ACHN (cell line): Measurements from ENCODE around the gene MYD88.

Experiments
- DNase-seq: peaks from one replicate; pipeline ENCODE4 v3.0.0-alpha.2; 2015
- in situ Hi-C: cut with HindIII; loops from 2 replicates; pipeline ENCODE4 v1.10.0; 2017; ENCODE audit warnings: low sequenced_read_pairs, low pct_ligation_motif_present, low pct_unique_long_range_greater_than_20kb

The MYD88 gene

DNA sequence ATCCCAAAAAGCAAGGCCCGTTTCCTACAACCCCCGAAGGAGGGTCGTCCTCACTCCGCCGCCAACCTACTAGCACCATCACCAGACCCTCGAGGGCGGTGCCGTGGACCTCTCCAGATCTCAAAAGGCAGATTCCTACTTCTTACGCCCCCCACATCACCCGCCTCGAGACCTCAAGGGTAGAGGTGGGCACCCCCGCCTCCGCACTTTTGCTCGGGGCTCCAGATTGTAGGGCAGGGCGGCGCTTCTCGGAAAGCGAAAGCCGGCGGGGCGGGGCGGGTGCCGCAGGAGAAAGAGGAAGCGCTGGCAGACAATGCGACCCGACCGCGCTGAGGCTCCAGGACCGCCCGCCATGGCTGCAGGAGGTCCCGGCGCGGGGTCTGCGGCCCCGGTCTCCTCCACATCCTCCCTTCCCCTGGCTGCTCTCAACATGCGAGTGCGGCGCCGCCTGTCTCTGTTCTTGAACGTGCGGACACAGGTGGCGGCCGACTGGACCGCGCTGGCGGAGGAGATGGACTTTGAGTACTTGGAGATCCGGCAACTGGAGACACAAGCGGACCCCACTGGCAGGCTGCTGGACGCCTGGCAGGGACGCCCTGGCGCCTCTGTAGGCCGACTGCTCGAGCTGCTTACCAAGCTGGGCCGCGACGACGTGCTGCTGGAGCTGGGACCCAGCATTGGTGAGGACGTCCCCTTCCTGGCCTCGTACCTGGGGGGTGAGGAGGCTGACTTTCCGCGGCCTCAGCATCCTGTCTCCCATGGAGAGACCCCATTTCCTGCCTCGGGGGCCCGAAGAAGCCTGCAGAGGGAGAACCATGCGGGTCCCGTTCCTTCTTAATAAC, at the start of gene MYD88:
MYD88 (plus strand) TSS at position 313 of the 842 bp plus-strand sequence; CDS start at position 353, 40 bp downstream.
- peak; percentile 62 for DNase-seq
- in situ Hi-C loops, result no loop called here

DNA sequence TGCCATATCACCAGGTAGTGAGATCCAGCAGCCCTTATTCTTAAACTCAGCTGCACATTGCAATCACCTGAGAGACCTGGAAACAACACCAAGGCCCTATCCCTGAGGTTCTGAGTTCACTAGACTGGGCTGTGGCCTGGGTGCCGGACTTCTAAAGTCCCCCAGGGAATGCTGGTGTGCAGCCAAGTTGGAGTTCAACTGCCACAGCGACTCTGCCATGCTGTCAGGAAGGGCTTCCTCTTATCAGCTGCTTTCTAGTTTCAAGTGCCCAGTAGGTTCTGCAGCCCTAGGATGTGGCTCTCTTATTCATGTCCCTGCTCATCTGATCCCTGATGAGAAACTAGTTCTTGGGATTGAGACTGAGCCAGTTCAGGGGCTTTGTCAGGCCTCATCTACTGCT, 49.3 kb upstream of the MYD88 start:
- in situ Hi-C loops, result no loop called here
- DNase-seq, result no peak

DNA sequence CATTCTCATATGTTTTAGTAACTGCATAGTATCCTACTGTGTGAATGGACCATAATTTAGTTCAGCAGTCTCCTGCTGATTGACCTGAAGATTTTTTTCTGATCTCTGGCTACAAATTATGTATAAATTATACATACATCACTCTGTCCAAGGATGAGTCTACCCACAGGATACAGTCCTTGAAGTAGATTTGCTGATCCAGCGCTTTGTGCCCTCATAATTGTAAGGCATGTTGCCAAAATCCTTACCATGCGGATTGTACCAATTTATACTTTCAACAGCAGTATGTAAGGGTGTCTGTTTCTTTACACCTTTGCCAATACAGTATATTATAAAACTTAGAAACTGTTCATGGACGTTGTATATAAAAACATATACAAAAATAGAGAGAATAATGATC, 48.0 kb upstream of the MYD88 start:
- in situ Hi-C loops, result no loop called here

DNA sequence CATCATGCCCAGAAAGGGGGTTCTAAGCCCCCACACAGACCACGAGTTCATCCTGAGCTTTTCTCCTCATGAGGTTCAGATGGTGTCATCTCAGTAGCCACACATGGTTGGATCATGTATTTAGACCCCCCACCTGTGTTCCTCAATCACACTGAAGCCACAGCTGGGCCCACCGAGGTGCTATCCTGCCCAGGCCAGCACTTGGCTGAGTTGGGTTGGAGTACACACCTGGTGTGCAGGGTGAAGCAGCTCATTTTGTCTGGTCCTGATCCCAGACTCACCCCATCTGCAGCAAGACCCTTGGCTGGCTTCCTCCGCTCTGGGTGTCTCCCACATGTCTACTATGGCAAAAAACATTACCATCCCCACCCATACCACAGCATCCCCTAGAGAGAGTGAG, 43.5 kb upstream of the MYD88 start:
- no peak for DNase-seq
- in situ Hi-C loops, result no loop called here

More for the DNA sequence above, 48.0 kb upstream of the MYD88 start:
- DNase-seq, result no peak

DNA sequence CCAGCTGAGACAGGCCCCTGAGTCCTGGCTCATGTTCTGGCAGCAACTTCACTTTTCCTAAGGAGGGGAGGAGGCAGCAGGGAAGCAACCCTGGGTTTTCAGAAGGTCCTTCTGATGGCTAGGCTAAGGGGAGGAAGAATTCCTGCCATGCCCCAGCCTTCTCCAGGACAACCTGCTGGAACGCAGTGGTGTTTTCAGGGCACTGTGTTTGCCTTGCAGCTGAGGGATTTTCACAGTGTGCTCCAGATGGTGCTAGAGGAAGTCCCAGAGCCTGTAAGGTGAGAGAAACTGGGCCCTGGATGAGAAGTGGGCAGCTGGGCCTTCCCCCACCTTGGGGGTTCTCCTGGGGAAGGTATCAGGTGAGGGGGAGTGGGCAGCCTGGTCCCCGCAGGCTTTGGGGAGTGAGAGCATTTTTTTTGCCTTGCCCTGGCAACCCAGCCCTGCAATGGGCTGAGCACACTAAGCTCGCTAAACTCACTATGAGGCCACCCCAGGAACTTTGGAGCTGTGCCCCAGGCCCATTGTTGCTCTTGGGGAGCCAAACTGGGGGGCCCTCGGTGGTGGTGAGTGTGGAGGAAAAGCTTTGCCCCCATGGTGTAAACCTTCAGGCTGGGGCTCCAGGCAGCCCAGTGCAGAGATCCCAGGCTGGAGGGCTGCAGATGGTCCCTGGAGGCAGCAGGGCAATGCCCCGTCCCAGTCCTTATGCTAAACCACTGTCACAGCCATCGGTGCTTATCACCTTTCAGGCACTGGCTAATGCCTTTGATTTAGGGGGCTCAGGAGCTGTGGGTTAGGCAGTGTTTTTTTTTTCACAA, 42.6 kb upstream of the MYD88 start:
- in situ Hi-C loops, result no loop called here
- DNase-seq, result no peak

DNA sequence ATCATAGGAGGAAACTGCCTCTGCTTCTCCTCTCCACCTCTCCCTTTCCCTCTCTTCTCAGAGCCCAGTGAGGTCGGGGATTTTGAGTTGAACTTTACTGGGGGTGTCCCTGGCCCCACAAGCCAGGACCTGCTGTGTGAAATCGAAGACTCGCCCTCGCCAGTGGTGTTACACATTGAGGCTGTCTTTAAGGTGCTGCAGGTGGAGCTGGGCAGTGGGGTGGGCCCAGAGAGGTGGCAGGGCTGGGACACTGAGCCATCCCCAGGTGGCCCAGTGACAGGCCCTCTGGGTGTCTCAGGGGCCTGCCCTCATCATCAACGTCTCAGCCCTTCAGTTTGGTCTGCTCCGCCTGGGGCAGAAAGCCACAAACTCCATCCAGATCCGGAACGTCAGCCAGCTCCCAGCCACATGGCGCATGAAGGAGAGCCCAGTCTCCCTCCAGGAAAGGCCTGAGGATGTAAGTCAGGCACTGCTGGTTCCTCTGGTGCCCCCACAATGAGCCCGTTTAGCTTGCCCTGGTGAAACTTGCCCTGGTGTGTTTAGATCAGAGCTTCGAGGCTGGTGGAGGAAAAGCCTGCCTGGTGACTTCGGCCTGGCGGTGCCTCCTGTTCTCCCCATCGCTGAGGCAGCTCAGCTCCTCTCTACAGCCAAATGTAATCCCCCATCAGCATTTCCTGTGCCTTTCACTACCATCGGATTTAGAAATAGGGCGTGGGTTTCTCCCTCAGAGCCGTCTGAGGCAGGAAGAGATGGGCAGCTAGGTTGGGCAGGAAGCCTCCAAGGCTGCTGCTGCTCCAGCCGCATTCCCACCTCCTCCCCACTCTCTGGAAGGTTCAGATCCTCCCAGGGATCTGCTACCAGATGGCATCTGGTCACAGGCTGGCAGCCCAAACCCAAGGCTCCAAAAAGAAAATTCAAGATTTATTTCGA, 40.8 kb upstream of the MYD88 start:
- DNase-seq, result no peak
- in situ Hi-C loops, result no loop called here

DNA sequence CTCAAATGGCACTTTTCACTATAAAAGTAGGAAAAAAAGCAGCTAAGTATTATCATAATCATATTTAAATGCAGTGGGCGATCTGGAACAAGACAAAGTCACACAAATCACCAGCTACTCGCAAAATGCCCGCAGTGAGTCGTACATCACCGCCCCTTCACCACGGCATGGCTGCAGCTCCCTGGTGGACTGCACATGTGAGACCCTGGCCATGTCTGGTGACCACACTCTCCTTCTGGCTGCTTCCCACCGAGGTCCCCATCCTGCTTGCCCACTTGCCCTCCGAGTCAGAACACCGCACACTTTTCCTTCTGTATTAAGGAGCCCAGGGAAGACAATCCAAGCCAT, 40.1 kb upstream of the MYD88 start:
- in situ Hi-C loops, result no loop called here
- DNase-seq, result no peak

DNA sequence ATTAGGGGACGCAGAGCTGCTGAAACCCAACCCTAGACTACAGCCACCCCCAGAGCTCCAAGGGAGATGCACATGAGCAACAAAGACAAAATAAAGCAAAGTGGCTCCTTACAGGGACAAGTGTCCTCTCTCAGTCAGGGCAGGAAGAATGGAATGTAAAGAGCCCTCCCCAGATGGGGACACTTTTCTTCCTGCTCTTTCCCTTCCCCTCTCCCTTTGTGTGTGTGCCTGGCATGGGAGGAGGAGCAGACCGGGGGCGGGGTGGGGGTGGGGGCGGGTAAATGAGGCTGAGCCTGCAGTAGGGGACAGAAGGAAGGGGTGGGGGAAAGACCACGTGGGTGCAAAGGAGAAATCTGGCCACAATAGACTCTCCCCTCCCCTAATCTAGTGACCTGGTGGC, 38.9 kb upstream of the MYD88 start:
- DNase-seq, result no peak
- in situ Hi-C loops, result no loop called here

DNA sequence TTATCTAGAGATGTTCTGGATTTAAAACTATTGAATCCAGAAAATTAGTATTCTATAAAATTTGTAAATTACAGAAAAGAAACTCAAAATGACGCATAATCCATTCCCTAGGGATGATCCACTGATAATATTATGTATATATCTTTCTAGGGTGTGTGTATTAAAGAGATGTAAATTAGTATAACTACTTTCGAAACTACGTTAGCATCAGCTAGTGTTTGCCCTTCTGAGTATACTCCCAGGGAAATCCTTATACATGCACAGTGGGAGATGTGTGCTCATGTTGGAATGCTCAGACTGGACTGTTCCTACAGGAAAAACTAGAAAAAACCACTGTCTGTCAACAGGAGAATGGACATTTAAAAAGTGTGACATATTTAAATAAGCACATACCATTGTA, 38.0 kb upstream of the MYD88 start:
- in situ Hi-C loops, result no loop called here

DNA sequence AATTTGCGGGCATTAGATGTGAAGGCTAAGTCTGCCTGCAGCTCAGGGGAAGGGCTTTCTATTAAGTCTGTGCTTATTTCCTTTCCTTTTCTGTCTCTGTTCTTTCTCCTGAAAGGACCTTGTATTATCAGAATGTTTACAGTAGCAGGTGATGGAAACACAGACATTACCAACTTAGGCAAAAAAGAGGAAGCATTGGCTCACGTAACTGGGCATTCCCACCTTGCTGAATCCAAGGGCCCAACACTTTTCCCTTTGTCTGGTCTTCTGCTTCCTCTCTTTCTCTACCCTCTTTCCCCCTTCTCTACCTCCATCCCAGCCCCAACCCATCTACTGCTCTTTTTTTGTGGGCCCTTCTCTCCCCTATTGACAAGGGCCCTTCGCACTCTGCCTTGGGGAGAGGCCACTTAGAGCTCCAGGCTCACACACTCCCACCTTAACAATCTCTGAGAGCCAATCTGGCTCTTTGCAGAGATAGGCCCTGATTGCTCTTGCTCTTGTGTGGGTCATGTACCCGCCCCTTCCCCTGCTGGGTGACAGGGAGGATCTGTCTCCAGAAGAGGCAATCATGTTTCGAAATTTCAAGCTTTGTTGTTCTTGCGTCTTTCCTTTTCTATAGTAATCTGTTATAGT, 36.5 kb upstream of the MYD88 start:
- in situ Hi-C loops, result no loop called here

More for the DNA sequence above, 38.0 kb upstream of the MYD88 start:
- DNase-seq, result no peak

DNA sequence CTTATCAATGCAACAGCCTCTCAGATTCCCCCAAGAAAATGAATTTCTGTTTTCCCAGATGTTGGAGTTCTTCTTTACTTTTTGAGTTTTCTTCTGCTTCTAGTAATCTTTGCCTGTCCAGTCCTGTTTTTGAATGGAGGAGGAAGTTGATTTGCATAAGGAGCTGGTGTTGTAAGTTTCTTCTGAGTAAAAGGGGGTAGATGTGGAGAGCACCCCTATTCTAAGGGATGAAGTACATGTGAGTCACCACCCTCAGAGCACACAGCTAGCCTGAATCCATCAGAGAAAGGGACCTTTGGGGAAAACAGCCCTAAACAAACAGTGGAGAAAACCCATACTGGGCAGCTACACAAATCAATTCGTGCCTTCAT, 36.0 kb upstream of the MYD88 start:
- in situ Hi-C loops, result no loop called here
- no peak for DNase-seq

More for the DNA sequence above, 36.5 kb upstream of the MYD88 start:
- DNase-seq, result no peak

DNA sequence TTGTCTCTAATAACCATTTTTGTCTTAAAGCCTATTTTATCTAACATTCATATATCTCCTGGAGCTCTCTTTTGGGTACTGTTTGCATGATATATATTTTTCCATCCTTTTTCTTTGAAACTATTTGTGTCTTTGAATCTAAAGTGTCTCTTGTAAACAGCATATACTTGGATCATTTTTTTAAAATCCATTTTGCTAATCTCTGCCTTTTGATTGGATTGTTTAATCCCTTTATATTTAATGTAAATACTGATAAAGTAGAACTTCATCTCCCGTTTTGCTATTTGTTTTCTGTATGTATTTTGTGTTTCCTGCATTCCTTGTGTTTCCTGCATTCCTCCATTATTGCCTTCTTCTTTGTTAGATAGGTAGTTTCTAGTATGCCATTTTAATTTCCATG, 32.9 kb upstream of the MYD88 start:
- in situ Hi-C loops, result no loop called here
- no peak for DNase-seq

DNA sequence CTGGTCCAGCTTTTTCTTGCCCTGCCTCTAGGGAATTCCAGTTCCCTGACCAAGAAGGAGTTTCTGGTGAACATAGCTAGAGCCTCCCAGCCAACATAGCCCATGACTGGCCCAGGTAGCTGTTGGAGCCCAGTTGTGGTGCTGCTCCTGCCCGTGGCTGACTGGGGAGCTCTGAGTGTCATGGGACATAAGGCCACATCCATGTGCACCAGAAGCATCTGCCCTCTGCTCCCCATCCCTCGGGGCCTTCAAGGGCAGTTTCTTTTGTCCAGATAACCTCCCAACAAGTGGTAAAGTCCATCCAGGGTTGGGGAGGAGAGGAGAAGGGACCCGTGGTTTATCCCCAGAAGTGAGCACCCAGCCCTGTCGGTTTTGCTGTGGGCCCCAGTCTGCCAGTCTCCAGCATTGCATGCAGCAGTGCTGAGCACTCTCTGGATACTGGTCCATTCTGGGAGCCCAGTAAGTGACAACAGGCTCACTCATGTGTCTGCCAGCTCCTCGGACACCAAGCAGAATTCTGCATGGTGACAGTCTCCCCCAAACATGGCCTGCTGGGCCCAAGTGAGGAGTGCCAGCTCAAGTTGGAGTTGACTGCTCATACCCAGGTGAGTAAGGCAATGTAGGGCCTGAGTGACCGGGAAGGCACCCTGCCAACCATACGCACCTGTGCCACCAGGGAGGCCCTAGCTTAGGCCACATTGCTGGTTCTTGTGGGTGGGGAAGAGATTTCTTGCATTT, 30.4 kb upstream of the MYD88 start:
- in situ Hi-C loops, result no loop called here
- DNase-seq, result no peak

DNA sequence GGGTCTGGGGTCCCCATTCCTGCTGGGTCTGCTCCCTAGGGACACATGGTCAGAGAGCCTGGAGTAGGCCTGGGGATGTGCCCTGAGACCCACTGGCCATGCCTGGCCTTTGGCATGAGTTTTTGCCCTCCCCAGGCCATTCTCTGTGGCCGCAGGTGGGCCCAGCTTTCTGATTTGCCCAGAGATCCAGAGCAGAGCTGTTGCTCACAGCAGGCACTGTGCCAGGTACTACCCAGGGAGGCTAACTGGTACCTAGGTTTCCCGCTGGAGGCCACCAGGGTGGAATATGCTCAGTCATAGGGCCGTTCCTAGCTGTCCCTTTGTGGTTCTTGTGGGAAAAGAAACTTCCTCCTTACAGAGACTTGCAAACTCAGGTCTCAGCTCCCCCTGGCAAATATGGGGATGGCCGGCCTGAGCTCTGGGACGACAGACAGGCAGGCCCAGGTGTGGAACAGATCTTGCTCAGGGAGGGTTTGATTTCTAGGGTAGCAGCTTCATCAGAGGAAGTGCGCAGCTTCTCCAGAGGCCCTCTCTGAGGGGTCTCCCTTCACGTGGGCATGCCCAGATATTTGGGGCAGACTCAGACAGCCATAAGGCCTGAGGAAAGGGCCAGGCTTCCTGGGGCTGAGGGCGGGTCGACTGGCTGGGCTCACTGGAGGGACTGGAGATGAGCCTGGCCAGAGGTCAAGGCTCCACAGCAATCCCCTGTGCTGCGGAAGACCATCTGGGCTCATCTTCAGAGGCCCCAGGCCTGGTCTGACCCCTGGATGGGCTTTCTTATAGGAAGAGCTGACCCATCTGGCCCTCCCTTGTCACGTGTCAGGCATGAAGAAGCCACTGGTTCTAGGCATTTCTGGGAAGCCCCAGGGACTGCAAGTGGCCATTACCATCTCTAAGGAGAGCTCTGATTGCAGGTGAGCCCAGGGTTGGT, 29.5 kb upstream of the MYD88 start:
- DNase-seq, result no peak
- in situ Hi-C loops, result no loop called here

DNA sequence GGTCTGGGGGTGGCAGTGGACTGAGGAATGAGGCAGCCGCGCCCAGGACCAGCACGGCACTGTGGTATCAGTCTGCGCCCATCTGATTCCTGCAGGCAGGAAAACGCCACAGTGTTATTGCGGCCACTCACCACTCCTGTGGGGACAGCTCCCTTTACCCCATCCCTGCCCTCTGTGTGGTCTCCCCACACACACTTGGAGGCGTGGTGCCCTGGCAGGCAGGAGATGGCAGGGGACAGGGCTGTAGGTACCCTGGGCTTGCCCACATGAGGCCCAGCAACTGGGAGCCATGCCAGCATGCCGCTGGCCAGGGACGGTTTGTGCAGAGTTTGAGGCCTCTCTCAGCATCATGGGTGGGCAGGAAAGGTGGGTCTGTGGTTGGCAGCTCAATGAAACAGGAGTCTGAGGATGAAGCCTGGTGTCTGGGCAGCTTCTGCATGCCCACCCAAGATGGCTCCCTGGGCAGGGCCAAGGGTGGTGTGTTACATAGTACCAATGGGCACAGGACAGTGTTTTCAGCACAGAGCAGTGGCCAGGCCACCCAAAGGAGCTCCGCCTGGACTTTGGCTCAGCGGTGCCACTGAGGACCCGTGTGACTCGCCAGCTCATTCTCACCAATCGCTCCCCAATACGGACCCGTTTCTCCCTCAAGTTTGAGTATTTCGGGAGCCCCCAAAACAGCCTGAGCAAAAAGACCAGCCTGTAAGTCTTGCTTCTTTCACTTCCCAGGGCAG, 28.7 kb upstream of the MYD88 start:
- no peak for DNase-seq
- in situ Hi-C loops, result no loop called here

DNA sequence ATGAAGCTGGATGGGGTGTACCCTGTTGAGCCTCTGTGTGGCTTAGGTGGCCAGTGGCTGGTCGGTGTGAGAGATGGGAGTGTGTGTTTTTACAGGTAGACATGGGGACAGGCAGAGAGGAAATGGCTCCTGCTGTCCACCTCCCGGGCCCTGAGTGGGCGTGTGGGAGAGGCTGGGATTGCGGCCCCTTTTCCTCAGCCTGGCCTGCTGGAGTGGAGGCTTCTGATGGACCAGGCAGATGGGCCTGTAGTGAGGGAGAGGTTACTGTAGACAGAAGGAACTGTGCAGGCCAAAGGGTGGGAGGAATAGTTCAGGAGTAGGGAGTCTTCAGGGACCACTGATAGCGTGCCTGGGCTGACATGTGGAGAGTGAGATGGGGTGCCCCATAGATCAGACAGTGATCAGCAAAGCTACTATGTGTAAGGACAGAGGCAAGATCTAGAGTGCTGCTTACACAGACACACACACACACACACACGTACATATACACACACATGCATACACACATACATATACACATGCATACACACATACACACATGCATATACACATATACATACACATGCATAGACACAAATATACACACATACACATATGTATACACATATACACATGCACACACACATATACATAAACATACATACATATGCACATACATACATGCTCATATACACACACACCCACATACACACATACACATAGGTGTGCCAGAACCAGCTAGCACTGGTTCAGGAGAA, 28.0 kb upstream of the MYD88 start:
- in situ Hi-C loops, result no loop called here

More for the DNA sequence above, 28.0 kb upstream of the MYD88 start:
- DNase-seq, result no peak
